A673 (cell line): ENCODE data around the gene ALG10B. TPM values are rescaled to one million over a fixed set of nuclear protein-coding genes. Genes with fewer than 3 reads are reported as not detected.

Experiments used
- BruUV-seq: library from RNA; stranded (reverse); fragments of 400-500 nt; replicated peaks from 2 replicates; lab custom pipeline; 2021; lab: Mats Ljungman, UMichigan
- CTCF ChIA-PET: fragments of 300-600 bp; sonication (Branson Sonifier 250); formaldehyde crosslinking; loops from one replicate; lab custom pipeline; 2022; ENCODE audit warnings: antibody characterized with exemption; lab: Charles Lee
- POLR2A ChIA-PET: fragments of 300-600 bp; sonication (Branson Sonifier 250); formaldehyde crosslinking; loops from one replicate; lab custom pipeline; 2022; ENCODE audit warnings: antibody characterized with exemption; ENCODE audit not compliant: low non-redundant PET; lab: Charles Lee
- DNase-seq: peaks from one replicate; pipeline ENCODE4 v3.0.0-alpha.2; 2015; ENCODE audit warnings: low spot score
- H3K27ac ChIP-seq: fragments of 200-600 bp; sonication (generic); 2 replicates; pipeline ENCODE4 v1.5.1; 2016; ENCODE audit warnings: mixed run types, low read depth, mild to moderate bottlenecking, mixed read lengths, antibody characterized with exemption, low read length; ENCODE audit not compliant: poor library complexity, severe bottlenecking
- H3K27me3 ChIP-seq: fragments of 200-600 bp; sonication (generic); replicated peaks from 2 replicates; pipeline ENCODE4 v1.6.1; 2017; ENCODE audit warnings: mixed run types, low read depth, mild to moderate bottlenecking, mixed read lengths, antibody characterized with exemption, low read length; ENCODE audit not compliant: insufficient read depth, poor library complexity
- H3K36me3 ChIP-seq: fragments of 200-600 bp; sonication (generic); 2 replicates; pipeline ENCODE4 v1.6.1; 2016; ENCODE audit warnings: mixed run types, mild to moderate bottlenecking, mixed read lengths, antibody characterized with exemption, low read length; ENCODE audit not compliant: insufficient read depth, poor library complexity, severe bottlenecking
- H3K4me1 ChIP-seq: fragments of 200-600 bp; sonication (generic); 2 replicates; pipeline ENCODE4 v1.6.1; 2017; ENCODE audit warnings: mixed run types, mild to moderate bottlenecking, mixed read lengths, antibody characterized with exemption, low read length; ENCODE audit not compliant: insufficient read depth, poor library complexity, severe bottlenecking
- H3K4me3 ChIP-seq: fragments of 200-600 bp; sonication (generic); 2 replicates; pipeline ENCODE4 v1.5.1; 2016; ENCODE audit warnings: low read depth, mixed run types, mild to moderate bottlenecking, mixed read lengths, low read length; ENCODE audit not compliant: poor library complexity, severe bottlenecking
- H3K9me3 ChIP-seq: fragments of 200-600 bp; sonication (generic); 2 replicates; pipeline ENCODE4 v1.6.1; 2016; ENCODE audit warnings: mixed run types, low read depth, mild to moderate bottlenecking, mixed read lengths, antibody characterized with exemption, low read length; ENCODE audit not compliant: poor library complexity, severe bottlenecking
- EZH2 ChIP-seq: fragments of 200-600 bp; sonication (generic); IDR thresholded peaks from 2 replicates; pipeline ENCODE4 v1.6.1; 2017; ENCODE audit warnings: borderline replicate concordance, low read depth, mild to moderate bottlenecking, mixed read lengths, antibody characterized with exemption, low read length; ENCODE audit not compliant: poor library complexity, severe bottlenecking
- intact Hi-C: fragments of 100-400 bp; cut with micrococcal nuclease; formaldehyde crosslinking; loops from one replicate; pipeline ENCODE4 v1.10.0; 2022; ENCODE audit not compliant: unreplicated experiment
- total RNA-seq: library from RNA; stranded (reverse); gene quantifications from 2 replicates; pipeline ENCODE4 v1.2.3, GENCODE V29; 2021
- TF ChIP-seq, protein P1 (sequence below): fragments of 300-800, 200-600 bp; sonication (generic); conservative IDR thresholded peaks from 2 replicates; pipeline ENCODE4 v1.5.1; 2017; ENCODE audit warnings: low read depth, mild to moderate bottlenecking, antibody characterized with exemption, low read length, moderate library complexity, mixed read lengths

ALG10B gene
- total RNA-seq, 1 experiment from 2014 or later = 13.8 TPM

DNA sequence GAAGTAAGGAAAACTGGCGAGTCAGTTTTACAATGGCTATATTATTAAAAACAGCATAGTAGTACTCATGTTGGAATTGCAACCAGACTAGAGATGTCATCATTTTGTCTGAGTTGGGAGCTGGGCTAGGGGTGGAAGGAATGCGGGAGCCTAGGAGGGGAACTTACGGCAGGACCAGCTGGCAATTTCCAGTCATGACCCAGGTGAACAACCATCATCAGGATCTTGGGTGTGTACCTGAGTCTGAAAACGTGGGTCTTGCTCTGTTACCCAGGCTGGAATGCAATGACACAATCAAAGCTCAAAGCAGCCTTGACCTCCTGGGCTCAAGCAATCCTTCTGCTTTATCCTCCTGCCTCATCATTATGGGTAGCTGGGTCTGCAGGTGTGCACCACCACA, 50.9 kb downstream of the ALG10B start:
- ChIA-PET POLR2A (no interaction called here), CTCF (no interaction called here)
- Histone ChIP-seq H3K27ac (no peak overlapping the region), H3K36me3 (no peaks in the 10 kb centered on the region), H3K9me3 (no peaks in the 10 kb centered on the region), H3K4me1 (no peaks in the 10 kb centered on the region), H3K4me3 (no peak overlapping the region), H3K27me3 (peaks cover 14% of the 10 kb centered on the region)
- intact Hi-C loops = no loop called here
- TF ChIP-seq, protein P1, sequence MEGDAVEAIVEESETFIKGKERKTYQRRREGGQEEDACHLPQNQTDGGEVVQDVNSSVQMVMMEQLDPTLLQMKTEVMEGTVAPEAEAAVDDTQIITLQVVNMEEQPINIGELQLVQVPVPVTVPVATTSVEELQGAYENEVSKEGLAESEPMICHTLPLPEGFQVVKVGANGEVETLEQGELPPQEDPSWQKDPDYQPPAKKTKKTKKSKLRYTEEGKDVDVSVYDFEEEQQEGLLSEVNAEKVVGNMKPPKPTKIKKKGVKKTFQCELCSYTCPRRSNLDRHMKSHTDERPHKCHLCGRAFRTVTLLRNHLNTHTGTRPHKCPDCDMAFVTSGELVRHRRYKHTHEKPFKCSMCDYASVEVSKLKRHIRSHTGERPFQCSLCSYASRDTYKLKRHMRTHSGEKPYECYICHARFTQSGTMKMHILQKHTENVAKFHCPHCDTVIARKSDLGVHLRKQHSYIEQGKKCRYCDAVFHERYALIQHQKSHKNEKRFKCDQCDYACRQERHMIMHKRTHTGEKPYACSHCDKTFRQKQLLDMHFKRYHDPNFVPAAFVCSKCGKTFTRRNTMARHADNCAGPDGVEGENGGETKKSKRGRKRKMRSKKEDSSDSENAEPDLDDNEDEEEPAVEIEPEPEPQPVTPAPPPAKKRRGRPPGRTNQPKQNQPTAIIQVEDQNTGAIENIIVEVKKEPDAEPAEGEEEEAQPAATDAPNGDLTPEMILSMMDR = no peak
- no peak for TF ChIP-seq EZH2
- BruUV-seq = no TSS peak
- DNase-seq = no peak

DNA sequence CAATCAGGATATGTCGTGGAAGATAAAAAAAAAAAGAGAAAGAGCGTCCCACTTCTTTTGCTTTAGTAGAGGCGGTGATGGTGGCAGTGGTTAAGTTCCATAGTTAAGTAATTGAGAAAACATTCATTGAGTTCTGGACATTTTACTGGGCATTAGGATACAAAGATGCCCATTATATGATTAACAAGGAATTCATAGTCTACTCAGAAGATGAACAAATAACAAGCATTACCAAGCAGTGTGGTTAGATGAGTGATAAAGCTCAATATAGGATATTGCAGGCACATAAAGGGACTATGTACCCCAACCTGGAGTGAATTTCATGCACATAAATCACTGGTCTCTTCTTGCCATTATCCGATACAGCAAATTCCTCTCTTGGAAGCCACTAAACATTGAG, 53.7 kb downstream of the ALG10B start:
- CTCF ChIA-PET = no interaction called here
- H3K27me3 ChIP-seq = peaks cover 14% of the 10 kb centered on the region
- no TSS peak for BruUV-seq
- no peaks in the 10 kb centered on the region for H3K36me3 ChIP-seq
- TF ChIP-seq, protein P1 = no peak
- no peak for TF ChIP-seq EZH2
- intact Hi-C loops = loop anchor here (10.0 kb wide), 1 partner anchor 294 kb away; no protein-coding TSS in a partner anchor
- H3K4me1 ChIP-seq = no peaks in the 10 kb centered on the region
- no peak for DNase-seq
- H3K4me3 ChIP-seq = no peak overlapping the region
- no peaks in the 10 kb centered on the region for H3K9me3 ChIP-seq
- no peak overlapping the region for H3K27ac ChIP-seq
- POLR2A ChIA-PET = no interaction called here

DNA sequence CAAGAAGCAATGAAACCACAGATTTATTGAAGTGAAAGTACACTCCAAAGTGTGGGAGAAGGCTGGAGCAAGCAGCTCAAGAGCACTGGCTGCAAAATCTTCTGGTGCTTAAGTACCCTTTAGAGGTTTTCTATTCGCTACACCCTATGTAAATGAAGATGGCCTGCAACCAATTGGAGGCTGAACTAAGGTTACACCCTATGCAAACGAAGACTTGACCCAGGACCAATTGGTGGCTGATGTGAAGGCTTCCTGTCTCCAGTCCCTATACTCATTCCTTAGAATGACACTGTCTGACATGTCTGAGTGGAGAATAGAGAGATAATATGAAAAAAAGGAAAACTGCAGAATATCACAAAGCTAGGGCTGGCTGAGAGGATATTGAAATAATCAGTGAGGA, 57.2 kb downstream of the ALG10B start:
- no peaks in the 10 kb centered on the region for H3K27me3 ChIP-seq
- TF ChIP-seq EZH2 = no peak
- TF ChIP-seq, protein P1 = no peak
- CTCF ChIA-PET = no interaction called here
- no peaks in the 10 kb centered on the region for H3K9me3 ChIP-seq
- H3K27ac ChIP-seq = no peak overlapping the region
- no peak for DNase-seq
- H3K36me3 ChIP-seq = no peaks in the 10 kb centered on the region
- POLR2A ChIA-PET = no interaction called here
- intact Hi-C loops = loop anchor here (10.0 kb wide), 1 partner anchor 291 kb away; no protein-coding TSS in a partner anchor
- H3K4me1 ChIP-seq = no peaks in the 10 kb centered on the region
- no peak overlapping the region for H3K4me3 ChIP-seq
- no TSS peak for BruUV-seq
